GM21723 (cell line): ENCODE results near the gene SLC26A9.

Experiments
- ATAC-seq: cut with Tn5 transposase; IDR thresholded peaks from one replicate; pipeline ENCODE4 v1.9.1; 2021; ENCODE audit warnings: mild to moderate bottlenecking, moderate library complexity; ENCODE audit not compliant: unreplicated experiment

The SLC26A9 gene

DNA sequence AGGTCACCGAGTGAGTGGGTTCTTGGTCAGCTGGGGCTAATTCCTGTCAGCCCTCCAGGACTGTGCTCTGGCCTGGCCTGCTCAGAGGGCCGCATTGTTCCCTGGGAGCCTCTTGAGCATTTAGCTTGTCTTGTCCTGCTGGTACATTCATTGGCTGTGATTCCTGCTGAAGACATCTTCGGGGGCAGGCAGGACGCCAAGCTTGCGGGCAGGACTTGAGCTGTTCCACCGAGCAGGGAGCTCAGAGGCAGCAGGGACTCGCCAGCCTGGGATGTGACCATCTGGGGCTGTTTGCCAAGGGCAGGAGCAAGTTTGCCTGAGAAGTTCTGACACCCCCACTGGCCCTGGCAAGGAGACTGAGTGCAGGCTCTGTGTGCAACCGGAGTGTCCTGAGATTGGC is 7.0 kb upstream of the SLC26A9 start:
- no peak for ATAC-seq

- ATAC-seq, result no peak
Measured at GRCh38 chr1:205949753-205950152, 6.5 kb upstream of the SLC26A9 start.

DNA sequence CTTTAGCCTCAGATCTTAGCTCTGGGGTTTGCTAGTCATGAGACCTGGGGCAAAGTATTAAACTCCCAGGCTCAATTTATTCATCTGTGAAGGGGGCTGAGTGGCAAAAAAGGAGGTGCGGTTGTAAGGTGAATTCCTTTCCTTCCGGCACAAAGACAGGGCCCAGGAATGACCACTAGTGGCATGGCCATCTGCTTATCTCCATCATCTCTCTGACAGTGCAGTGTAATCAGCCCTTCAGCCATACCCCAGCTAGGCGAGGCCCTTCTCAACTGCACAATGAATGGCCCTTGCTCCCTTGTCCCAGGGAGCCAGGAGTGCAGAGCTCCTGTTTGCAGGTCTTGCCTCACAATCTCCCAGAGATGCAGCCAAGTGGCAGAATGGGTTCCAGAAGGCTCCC is 5.6 kb upstream of the SLC26A9 start:
- ATAC-seq, result no peak

DNA sequence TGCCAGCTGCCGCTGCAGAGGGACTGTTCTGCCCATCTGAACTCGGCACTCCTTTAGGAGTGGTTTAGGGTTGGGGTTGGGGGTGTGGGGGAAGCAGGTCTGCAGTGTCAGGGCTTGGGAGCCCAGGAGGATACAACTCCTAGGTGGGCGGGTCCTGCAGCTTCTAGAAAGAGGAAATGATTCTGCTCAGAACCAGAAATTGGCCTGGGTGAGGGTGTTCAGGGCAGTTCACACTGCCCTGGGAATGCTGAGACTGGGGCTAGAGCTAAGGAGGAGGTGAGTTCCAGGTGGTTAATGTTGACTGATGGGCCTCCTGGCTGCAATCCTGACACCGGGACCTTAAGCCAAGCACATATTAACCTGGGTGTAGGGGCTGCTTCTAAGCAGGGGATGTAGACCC is 4.8 kb upstream of the SLC26A9 start:
- ATAC-seq, result no peak

DNA sequence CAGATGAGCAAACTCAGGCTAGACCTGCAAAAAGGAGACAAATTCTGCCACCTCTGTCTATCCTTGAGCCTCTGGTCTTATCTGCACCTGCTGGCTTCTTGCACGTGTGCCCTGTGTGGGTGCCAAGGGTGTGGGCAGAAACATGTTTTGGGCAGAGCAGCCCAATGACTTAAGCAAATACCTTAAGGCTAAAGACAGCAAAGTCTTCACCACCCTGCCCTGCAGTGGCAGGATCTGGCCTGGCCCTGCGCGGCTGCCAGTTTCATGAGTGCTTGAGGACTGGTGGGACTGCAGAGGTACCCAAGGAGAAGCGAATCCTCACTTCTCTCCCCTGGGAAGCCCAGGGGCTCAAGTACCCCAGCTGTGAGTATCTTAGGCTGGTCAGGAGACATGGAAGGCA is 3.8 kb upstream of the SLC26A9 start:
- no peak for ATAC-seq

GRCh38 chr1:205945069-205945468 is 1.8 kb upstream of the SLC26A9 start:
- no peak for ATAC-seq

- no peak for ATAC-seq
Measured at GRCh38 chr1:205944525-205944924, 1.3 kb upstream of the SLC26A9 start.

DNA sequence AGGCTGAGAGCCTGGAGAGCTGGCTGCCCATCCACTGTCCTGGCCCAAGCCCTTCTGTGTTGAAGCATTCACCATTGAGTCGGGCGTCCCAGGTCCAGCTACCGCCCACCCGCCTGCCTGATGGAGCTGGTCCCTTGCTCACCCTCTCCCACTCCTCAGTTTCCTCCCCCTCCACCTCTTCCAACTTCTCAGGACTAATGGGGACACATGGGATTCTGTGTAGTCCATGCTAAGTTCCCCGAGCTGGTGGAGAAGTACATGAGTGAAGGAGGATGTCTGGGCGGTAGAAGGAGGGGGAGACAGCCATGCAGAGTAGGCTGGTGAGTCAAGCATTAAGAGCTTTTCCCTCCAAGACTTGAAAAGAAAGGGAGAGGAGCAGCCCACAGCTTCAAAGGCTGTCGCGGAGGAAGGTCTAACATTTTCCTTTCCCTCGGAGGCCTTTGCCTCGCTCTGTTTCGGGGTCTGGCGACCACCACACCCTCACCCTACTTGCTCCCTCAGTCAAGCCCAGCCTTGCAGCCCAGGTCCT is 561 bp downstream of the SLC26A9 start:
- no peak for ATAC-seq

- no peak for ATAC-seq
Measured at GRCh38 chr1:205940710-205941109, 2.5 kb downstream of the SLC26A9 start.

- no peak for ATAC-seq
Measured at GRCh38 chr1:205939690-205940330, 3.4 kb downstream of the SLC26A9 start.

DNA sequence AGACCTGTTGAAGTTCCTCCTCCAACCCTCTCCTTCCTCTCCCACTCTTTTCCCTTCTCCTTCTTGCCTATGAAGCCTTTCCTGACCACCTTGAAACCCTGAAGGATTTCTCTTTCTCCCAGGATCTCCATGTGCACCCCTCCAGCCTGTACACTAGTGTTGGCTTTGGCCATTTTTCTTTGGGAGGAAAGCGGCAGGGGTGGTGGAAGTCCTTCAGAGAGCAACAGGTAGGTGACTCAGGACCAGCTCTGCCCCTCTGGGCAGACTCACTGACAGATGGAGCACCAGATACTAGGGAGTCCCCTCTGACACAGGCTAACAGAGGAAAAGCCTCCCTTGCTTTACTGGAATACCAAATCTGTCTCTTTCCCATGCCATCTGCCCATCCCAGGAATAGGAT is 4.6 kb downstream of the SLC26A9 start:
- ATAC-seq, result no peak

DNA sequence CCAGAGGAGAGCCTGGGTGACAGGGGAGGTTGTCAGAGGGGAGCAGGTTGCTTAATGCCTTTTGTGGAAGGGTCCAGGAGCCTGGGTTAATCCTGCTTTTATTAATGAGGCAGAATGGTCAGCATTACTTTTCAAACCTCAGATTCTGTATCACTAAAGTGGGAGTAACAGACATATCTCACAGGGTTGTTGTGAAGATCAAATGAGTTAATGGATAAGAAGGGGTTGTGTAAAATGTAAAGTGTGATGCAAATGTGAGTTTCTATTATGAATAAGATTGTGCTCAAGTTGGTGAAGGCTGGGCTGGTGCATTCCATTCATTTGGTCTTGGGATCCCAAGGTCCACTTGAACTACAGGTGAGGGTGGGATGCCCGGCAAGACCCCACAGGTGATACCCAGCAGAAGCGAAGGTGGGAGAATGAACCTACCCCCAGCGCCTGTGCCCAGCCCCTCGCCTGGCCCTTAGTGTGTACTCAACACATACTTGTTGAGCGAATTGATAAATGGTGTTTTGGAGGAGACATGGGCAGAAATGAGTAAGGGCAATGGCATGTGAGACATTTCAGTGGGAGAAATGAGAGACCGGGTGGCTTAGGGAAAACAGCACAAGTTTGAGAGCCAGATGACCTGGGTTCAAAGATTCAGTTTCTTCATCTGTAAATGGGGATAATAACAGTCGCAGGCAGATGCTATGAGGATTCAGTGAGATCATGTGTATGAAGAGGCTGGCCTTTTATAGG is 6.2 kb downstream of the SLC26A9 start:
- ATAC-seq, result no peak

GRCh38 chr1:205936311-205936710 is 6.9 kb downstream of the SLC26A9 start:
- ATAC-seq, result no peak

DNA sequence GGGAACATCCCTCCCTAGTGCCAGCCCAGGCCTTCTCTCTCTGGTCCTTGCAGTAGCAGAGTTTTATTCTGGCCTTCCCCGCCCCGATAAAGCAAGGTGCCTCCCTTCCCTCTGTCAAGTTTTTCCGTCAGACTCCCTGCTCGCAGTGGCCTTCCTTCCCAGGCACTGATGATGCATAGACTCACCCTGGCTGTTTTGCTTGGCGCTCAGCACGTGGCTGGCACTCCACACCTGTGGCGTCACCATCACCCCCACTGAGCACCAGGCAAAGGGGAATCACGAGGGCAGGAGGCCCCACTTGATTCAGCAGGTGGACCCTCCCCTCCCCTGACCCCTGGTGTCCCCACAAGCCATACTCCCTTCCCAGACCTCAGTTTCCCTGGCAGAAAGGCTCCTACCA is 7.4 kb downstream of the SLC26A9 start:
- ATAC-seq, result no peak

DNA sequence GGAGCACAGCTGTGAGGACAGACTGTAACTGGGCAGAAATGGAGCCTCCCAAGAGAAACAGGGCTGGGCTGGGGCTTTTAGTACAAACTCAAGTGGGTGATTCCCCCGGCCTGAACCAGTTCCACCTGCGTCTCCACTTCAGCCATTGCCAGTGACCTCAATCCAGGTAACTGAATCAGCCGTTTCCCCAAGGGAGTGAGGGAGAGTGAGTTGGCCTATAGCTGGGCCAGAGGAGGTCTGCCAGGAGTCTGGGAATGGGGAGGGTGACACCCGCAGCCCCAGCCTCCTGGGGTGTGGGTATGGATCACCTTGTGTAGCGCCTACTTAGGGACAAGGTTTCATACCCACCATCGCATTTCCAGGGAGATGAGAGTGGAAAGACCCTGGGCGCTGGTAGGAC is 8.5 kb downstream of the SLC26A9 start:
- no peak for ATAC-seq

DNA sequence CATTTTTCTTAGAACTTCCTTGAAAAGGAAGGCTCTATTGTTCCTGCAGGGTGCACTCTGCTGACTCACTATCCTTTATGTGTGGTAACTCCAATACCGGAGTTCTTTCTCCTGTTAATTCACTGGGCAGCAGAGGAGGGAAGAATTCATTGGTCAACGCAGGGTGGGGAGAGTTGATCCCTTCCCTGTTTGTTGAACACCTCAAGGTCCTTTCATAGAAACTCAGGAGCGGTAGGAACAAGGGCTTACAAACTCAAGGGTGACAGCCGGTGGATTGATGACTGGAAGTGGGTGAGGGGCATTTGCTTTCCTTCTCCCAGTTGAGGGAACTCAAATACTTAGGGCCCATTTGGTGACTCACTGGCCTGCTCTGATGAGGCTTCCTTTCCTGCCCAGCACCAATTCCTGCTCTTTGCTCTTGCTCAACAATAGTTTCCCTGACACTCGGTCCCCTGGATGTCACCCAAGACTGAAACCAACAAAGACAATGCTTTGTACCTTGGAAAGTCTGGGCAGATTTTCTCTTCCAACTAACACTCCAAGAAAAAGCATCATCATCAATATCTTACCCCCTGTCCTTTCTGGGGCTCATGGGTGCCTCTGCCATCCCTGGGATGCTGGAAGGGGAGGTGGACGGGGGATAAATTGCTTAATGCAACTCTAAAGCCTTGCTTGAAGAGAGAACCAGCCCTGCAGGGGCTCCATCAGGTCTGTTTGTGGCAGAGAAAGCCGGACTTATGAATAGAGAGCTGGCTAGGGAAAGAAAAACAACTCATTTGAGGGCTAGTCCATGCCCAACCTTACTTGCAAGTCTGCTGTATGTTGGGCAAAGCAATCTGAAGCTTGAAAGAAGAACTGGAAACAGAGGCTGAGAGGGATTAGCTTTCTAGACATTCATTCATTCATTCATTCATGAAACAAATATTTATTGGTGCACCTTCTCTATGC is 9.3 kb downstream of the SLC26A9 start:
- no peak for ATAC-seq

DNA sequence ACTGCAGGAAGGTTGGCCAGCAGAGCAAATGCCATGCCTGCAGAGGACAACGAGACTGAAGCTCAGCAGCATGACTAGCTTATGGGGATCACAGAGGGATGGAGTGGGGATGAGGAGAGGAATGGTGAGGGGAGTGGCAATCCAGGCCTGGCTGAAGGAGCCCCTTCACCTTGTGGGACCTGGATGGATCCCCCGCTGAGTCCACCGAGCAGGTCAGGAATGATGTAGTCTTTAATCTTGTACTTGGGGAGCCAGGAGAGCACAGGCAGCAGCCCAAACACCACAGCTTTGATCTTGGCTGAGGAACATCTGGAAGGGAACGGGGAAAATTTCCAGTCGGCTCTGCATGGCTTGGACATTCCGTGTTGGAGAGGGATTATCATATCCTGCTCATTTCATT is 10.5 kb downstream of the SLC26A9 start:
- no peak for ATAC-seq

GRCh38 chr1:205930799-205931281 is 12.4 kb downstream of the SLC26A9 start:
- ATAC-seq, result no peak

DNA sequence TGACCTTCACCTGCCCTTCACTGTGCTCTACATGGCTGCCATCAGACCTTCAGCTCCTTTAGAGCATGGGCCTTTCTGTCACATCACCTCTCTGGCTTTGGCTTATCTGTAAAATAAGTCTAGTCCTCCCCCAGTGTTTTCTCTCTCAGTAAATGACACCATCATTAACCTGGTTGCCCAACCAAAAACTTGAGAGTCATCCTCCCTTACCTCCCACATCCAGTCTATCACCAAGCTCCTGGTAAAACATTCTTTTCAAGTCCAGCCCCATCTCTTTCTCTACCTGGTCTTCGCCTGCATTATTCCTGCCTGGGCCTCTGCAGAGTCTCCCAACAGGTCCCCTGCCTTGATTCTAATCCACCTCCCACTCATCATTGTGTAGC is 13.1 kb downstream of the SLC26A9 start:
- ATAC-seq, result no peak

GRCh38 chr1:205929496-205930194 is 13.6 kb downstream of the SLC26A9 start:
- no peak for ATAC-seq

DNA sequence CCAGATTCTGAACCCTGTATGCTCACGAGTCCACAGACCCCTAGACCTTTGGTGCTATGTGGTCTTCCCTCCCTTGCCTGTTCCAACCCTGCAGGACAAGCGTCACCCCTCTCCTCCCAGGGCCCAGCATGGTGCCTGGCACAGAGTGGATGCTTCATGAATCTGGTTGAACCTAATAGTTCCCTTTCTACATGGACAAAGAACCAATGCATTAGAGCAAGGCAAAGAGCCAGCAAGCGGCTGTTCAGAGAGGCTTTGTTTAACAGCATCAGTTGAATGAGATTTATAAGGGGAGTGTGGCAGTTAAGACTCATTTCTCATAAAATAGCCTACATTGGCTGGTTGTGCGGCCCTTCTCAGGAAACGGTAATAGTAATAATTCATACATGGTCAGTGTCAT is 14.9 kb downstream of the SLC26A9 start:
- ATAC-seq, result no peak
